Kidney epithelial cell (primary cell): ENCODE measurements around the gene STX8. TPM values are rescaled to one million over a fixed set of nuclear protein-coding genes. Genes with fewer than 3 reads are reported as not detected.

Source experiments
- DNase-seq: peaks from one replicate; pipeline ENCODE4 v3.0.0-alpha.2; 2010; ENCODE audit warnings: low read depth
- H3K27me3 ChIP-seq: 2 replicates; pipeline ENCODE4 v1.6.0; 2011; ENCODE audit warnings: low read length; ENCODE audit not compliant: control insufficient read depth, insufficient read depth
- H3K36me3 ChIP-seq: 2 replicates; pipeline ENCODE4 v1.5.1; 2011; ENCODE audit warnings: low read length; ENCODE audit not compliant: control insufficient read depth, insufficient read depth
- H3K4me3 ChIP-seq: 2 replicates; pipeline ENCODE4 v1.5.1; 2011; ENCODE audit warnings: low read depth, mild to moderate bottlenecking, control low read depth, low read length
- CTCF ChIP-seq: IDR thresholded peaks from 2 replicates; pipeline ENCODE4 v1.5.1; 2011; ENCODE audit warnings: mild to moderate bottlenecking, moderate library complexity, low read length, control low read depth, inconsistent platforms; ENCODE audit not compliant: insufficient read depth, poor library complexity, severe bottlenecking
- total RNA-seq: library from RNA; depleted of rRNA; stranded (reverse); fragments of >200 nt; gene quantifications from 2 replicates; pipeline ENCODE4 v1.2.3, GENCODE V29; 2015

STX8 gene
- total RNA-seq, 1 donor from 2014 or later = 76.3 TPM

GRCh38 chr17:9279893-9280292 lies 295.7 kb downstream of the STX8 start:
- no peak for TF ChIP-seq CTCF
- DNase-seq = peak; percentile 31

GRCh38 chr17:9274973-9275372 lies 300.6 kb downstream of the STX8 start:
- TF ChIP-seq CTCF = no peak
- no peak for DNase-seq
- Histone ChIP-seq H3K27me3 (no peaks in the 10 kb centered on the region), H3K36me3 (no peaks in the 10 kb centered on the region), H3K4me3 (no peak overlapping the region)

More at GRCh38 chr17:9279893-9280292, 295.7 kb downstream of the STX8 start:
- H3K4me3 ChIP-seq = no peak overlapping the region
- no peaks in the 10 kb centered on the region for H3K27me3 ChIP-seq
- no peaks in the 10 kb centered on the region for H3K36me3 ChIP-seq

- H3K4me3 ChIP-seq = no peak overlapping the region
- TF ChIP-seq CTCF = no peak
- no peaks in the 10 kb centered on the region for H3K36me3 ChIP-seq
- no peaks in the 10 kb centered on the region for H3K27me3 ChIP-seq
- no peak for DNase-seq
Observed at GRCh38 chr17:9273428-9274391, 301.9 kb downstream of the STX8 start.

GRCh38 chr17:9272501-9273200 lies 303.0 kb downstream of the STX8 start:
- Histone ChIP-seq H3K4me3 (no peak overlapping the region), H3K36me3 (no peaks in the 10 kb centered on the region), H3K27me3 (no peaks in the 10 kb centered on the region)
- no peak for DNase-seq
- no peak for TF ChIP-seq CTCF

GRCh38 chr17:9271989-9272388 lies 303.6 kb downstream of the STX8 start:
- Histone ChIP-seq H3K27me3 (no peaks in the 10 kb centered on the region), H3K36me3 (no peaks in the 10 kb centered on the region), H3K4me3 (no peak overlapping the region)
- no peak for DNase-seq
- TF ChIP-seq CTCF = no peak
